Small intestine (tissue), 7 donors: ENCODE measurements around the gene RRP9. TPM values are rescaled to one million over a fixed set of nuclear protein-coding genes. Genes with fewer than 3 reads are reported as not detected.

Experiments used
- DNase-seq, 2 donors: peaks; one replicate each; pipeline versions ENCODE4 v3.0.0 to v3.0.0-alpha.2; 2013
- FAIRE-seq: peaks from 2 replicates; lab custom pipeline; 2012; peaks lifted over from hg19 to GRCh38; lab: Jason Lieb, UNC
- H3K27ac ChIP-seq, 3 donors: one replicate each; pipeline ENCODE4 v1.5.1; 2013; ENCODE audit warnings: low read length in 2 of 3, mild to moderate bottlenecking in 2 of 3, control low read depth in 1 of 3, inconsistent platforms in 1 of 3, low read depth in 1 of 3, moderate library complexity in 1 of 3
- H3K27me3 ChIP-seq, 3 donors: one replicate each; pipeline ENCODE4 v1.6.1; 2013; ENCODE audit warnings: low read length in 3 of 3, inconsistent platforms in 1 of 3; ENCODE audit not compliant: control insufficient read depth in 3 of 3, insufficient read depth in 3 of 3
- H3K36me3 ChIP-seq, 3 donors: one replicate each; pipeline ENCODE4 v1.6.1; 2013; ENCODE audit warnings: low read length in 3 of 3, inconsistent platforms in 1 of 3, low read depth in 1 of 3, mild to moderate bottlenecking in 1 of 3, moderate library complexity in 1 of 3; ENCODE audit not compliant: control insufficient read depth in 3 of 3, insufficient read depth in 2 of 3
- H3K4me1 ChIP-seq, 3 donors: one replicate each; pipeline ENCODE4 v1.6.1; 2013; ENCODE audit warnings: low read length in 2 of 3, inconsistent platforms in 1 of 3, low read depth in 1 of 3, mild to moderate bottlenecking in 1 of 3, moderate library complexity in 1 of 3; ENCODE audit not compliant: control insufficient read depth in 3 of 3, insufficient read depth in 2 of 3
- H3K4me3 ChIP-seq, 3 donors: one replicate each; pipeline ENCODE4 v1.5.1; 2013; ENCODE audit warnings: low read length in 3 of 3, control low read depth in 1 of 3, inconsistent platforms in 1 of 3, low read depth in 1 of 3, mild to moderate bottlenecking in 1 of 3, moderate library complexity in 1 of 3
- H3K9me3 ChIP-seq, 2 donors: one replicate each; pipeline ENCODE4 v1.6.1; 2013; ENCODE audit warnings: low read depth in 1 of 2, low read length in 1 of 2; ENCODE audit not compliant: control insufficient read depth in 2 of 2, insufficient read depth in 1 of 2
- WGBS, 3 donors: extraction: QIAGEN DNeasy Blood & Tissue Kit; methylation state at CpG; one replicate each; pipeline ENCODE4 v1.1.7; 2013; 5-methylcytosine and 5-hydroxymethylcytosine counted together
- polyA plus RNA-seq, 4 donors: library from polyadenylated mRNA; stranded (reverse) in 3 of 4; unstranded in 1 of 4; fragments of 200-250 nt in 3 of 4; fragments of 120-200 nt in 1 of 4; gene quantifications; one replicate each; pipeline versions ENCODE4 v1.2.1 to v1.2.3, GENCODE V29; 2013
- donor health status: healthy with polysubstance abuse.
- donor health status: control.
- donor health status: control.
- donor health status: Bipolar disorder and iron deficiency.
- donor health status: healthy.

Gene RRP9
- polyA plus RNA-seq, 4 donors: 8.9 to 26.0 (median 15.6) TPM

GRCh38 chr3:51968170-51968775, 26.6 kb upstream of the RRP9 start:
- H3K27me3 ChIP-seq: no peaks in the 10 kb centered on the region
- DNase-seq (no peak), FAIRE-seq (no peak)
- H3K36me3 ChIP-seq: peaks cover 0 to 28% (median 0%) of the 10 kb centered on the region in 3 donors
- peak overlapping the region; percentile 62 to 76 (median 70) for H3K4me3 ChIP-seq
- 17 to 26% (median 23%) methylated on average over 9 to 11 of the region's 11 CpGs for WGBS, 3 donors
- H3K4me1 ChIP-seq: peaks cover 0 to 22% (median 4%) of the 10 kb centered on the region in 3 donors
- H3K9me3 ChIP-seq: no peaks in the 10 kb centered on the region
- peak overlapping the region; percentile 73 to 86 (median 85) for H3K27ac ChIP-seq

GRCh38 chr3:51967384-51968169, 25.9 kb upstream of the RRP9 start, which contains the start of gene PCBP4:
Gene PCBP4, minus strand, starts transcription at chr3:51967454. Its CDS starts 6,214 bp downstream, at chr3:51961240.
- H3K27ac ChIP-seq: peak within 1 kb of the TSS; percentile 73 to 86 (median 85)
- WGBS, 3 donors: 1 to 2% (median 1%) methylated on average over 28 to 90 of the region's 90 CpGs
- H3K27me3 ChIP-seq: no peaks in the 10 kb centered on the region
- peak within 1 kb of the TSS; percentile 62 to 76 (median 70) for H3K4me3 ChIP-seq
- no peak for FAIRE-seq
- DNase-seq: peak; percentile 38 to 74
- no peaks in the 10 kb centered on the region for H3K9me3 ChIP-seq
- H3K4me1 ChIP-seq: peaks cover 0 to 26% (median 4%) of the 10 kb centered on the region in 3 donors
- peaks cover 0 to 28% (median 0%) of the 10 kb centered on the region in 3 donors for H3K36me3 ChIP-seq

GRCh38 chr3:51966922-51967383, 25.2 kb upstream of the RRP9 start:
- FAIRE-seq (no peak), DNase-seq (no peak)
- Histone ChIP-seq H3K36me3 (peaks cover 0 to 28% (median 0%) of the 10 kb centered on the region in 3 donors), H3K4me3 (peak overlapping the region; percentile 55 to 76 (median 59)), H3K9me3 (no peaks in the 10 kb centered on the region), H3K4me1 (peaks cover 0 to 32% (median 4%) of the 10 kb centered on the region in 3 donors), H3K27me3 (no peaks in the 10 kb centered on the region), H3K27ac (peak overlapping the region; percentile 43 to 68 (median 60))
- 5 to 7% (median 6%) methylated on average over 19 to 33 of the region's 33 CpGs for WGBS, 3 donors

- H3K4me1 ChIP-seq: peaks cover 0 to 36% (median 4%) of the 10 kb centered on the region in 3 donors
- H3K36me3 ChIP-seq: peaks cover 0 to 26% (median 0%) of the 10 kb centered on the region in 3 donors
- DNase-seq (no peak), FAIRE-seq (no peak)
- 66 to 85% (median 76%) methylated on average over 5 of the region's 5 CpGs for WGBS, 3 donors
- no peaks in the 10 kb centered on the region for H3K27me3 ChIP-seq
- no peak overlapping the region for H3K27ac ChIP-seq
- no peaks in the 10 kb centered on the region for H3K9me3 ChIP-seq
- peak overlapping the region in 2 of 3 donors; percentile 59 to 76 for H3K4me3 ChIP-seq
These were observed 24.8 kb upstream of the RRP9 start for GRCh38 chr3:51966486-51966885.

GRCh38 chr3:51966016-51966415, 24.3 kb upstream of the RRP9 start:
- 63 to 80% (median 69%) methylated on average over 2 of the region's 2 CpGs for WGBS, 3 donors
- no peak overlapping the region for H3K27ac ChIP-seq
- H3K4me1 ChIP-seq: peaks cover 0 to 40% (median 4%) of the 10 kb centered on the region in 3 donors
- DNase-seq (no peak), FAIRE-seq (no peak)
- H3K9me3 ChIP-seq: no peaks in the 10 kb centered on the region
- H3K36me3 ChIP-seq: peaks cover 0 to 22% (median 0%) of the 10 kb centered on the region in 3 donors
- H3K4me3 ChIP-seq: no peak overlapping the region
- no peaks in the 10 kb centered on the region for H3K27me3 ChIP-seq

GRCh38 chr3:51964521-51964920, 22.8 kb upstream of the RRP9 start:
- Histone ChIP-seq H3K9me3 (no peaks in the 10 kb centered on the region), H3K4me3 (no peak overlapping the region), H3K27me3 (no peaks in the 10 kb centered on the region), H3K36me3 (peaks cover 0 to 21% (median 0%) of the 10 kb centered on the region in 3 donors), H3K27ac (no peak overlapping the region), H3K4me1 (peaks cover 0 to 41% (median 4%) of the 10 kb centered on the region in 3 donors)
- no peak for FAIRE-seq
- 73 to 81% (median 77%) methylated on average over 4 of the region's 4 CpGs for WGBS, 3 donors
- DNase-seq: no peak

- Histone ChIP-seq H3K27me3 (no peaks in the 10 kb centered on the region), H3K9me3 (no peaks in the 10 kb centered on the region), H3K27ac (no peak overlapping the region), H3K4me3 (no peak overlapping the region), H3K36me3 (peaks cover 0 to 22% (median 0%) of the 10 kb centered on the region in 3 donors), H3K4me1 (peaks cover 0 to 41% (median 4%) of the 10 kb centered on the region in 3 donors)
- FAIRE-seq (no peak), DNase-seq (no peak)
- 75 to 85% (median 80%) methylated on average over 12 of the region's 12 CpGs for WGBS, 3 donors
These were observed 22.3 kb upstream of the RRP9 start for GRCh38 chr3:51963951-51964451.
